Activated CD8-positive, alpha-beta memory T cell treated with anti-CD3 and anti-CD28 coated beads, Interleukin-2, amount 50 U/mL, for 24 hours (primary cell): Measurements from ENCODE around the gene WWOX.
"Not testable (repeated sequence)": the region's sequence is repeated elsewhere in the genome, so short reads cannot be mapped to it uniquely, and the experiment has no call there.

Experiments used
- DNase-seq: peaks from one replicate; pipeline ENCODE4 v3.0.0-alpha.2; 2020; ENCODE audit errors: extremely low read depth

The WWOX gene

GRCh38 chr16:78571898-78572358 lies 472.5 kb downstream of the WWOX start:
- DNase-seq, result no peak

- no peak for DNase-seq
Observed at GRCh38 chr16:78574571-78574970, 475.1 kb downstream of the WWOX start.

GRCh38 chr16:78576941-78577340 lies 477.5 kb downstream of the WWOX start:
- no peak for DNase-seq

- no peak for DNase-seq
Observed at GRCh38 chr16:78577630-78578029, 478.2 kb downstream of the WWOX start.

GRCh38 chr16:78579020-78579419 lies 479.6 kb downstream of the WWOX start:
- no peak for DNase-seq

- DNase-seq, result no peak
Observed at GRCh38 chr16:78583441-78583840, 484.0 kb downstream of the WWOX start.

GRCh38 chr16:78584213-78584860 lies 484.9 kb downstream of the WWOX start:
- no peak for DNase-seq

GRCh38 chr16:78584991-78585390 lies 485.5 kb downstream of the WWOX start:
- no peak for DNase-seq

- DNase-seq, result no peak
Observed at GRCh38 chr16:78589331-78589730, 489.9 kb downstream of the WWOX start.

- no peak for DNase-seq
Observed at GRCh38 chr16:78591682-78592103, 492.2 kb downstream of the WWOX start.

GRCh38 chr16:78592111-78592510 lies 492.7 kb downstream of the WWOX start:
- DNase-seq, result no peak

GRCh38 chr16:78593352-78593751 lies 493.9 kb downstream of the WWOX start:
- DNase-seq, result no peak

GRCh38 chr16:78594191-78594590 lies 494.7 kb downstream of the WWOX start:
- no peak for DNase-seq

GRCh38 chr16:78596348-78596995 lies 497.0 kb downstream of the WWOX start:
- no peak for DNase-seq

- no peak for DNase-seq
Observed at GRCh38 chr16:78596996-78597422, 497.6 kb downstream of the WWOX start.

- DNase-seq, result no peak
Observed at GRCh38 chr16:78597809-78598570, 498.5 kb downstream of the WWOX start.

GRCh38 chr16:78599271-78599670 lies 499.8 kb downstream of the WWOX start:
- DNase-seq, result no peak

GRCh38 chr16:78604423-78605062 lies 505.1 kb downstream of the WWOX start:
- not testable (repeated sequence) for DNase-seq

GRCh38 chr16:78605548-78606101 lies 506.2 kb downstream of the WWOX start:
- no peak for DNase-seq

- DNase-seq, result no peak
Observed at GRCh38 chr16:78606545-78606944, 507.1 kb downstream of the WWOX start.

GRCh38 chr16:78607022-78607421 lies 507.6 kb downstream of the WWOX start:
- DNase-seq, result no peak

- no peak for DNase-seq
Observed at GRCh38 chr16:78607465-78607864, 508.0 kb downstream of the WWOX start.
